ENCODE data around the gene ZNF736.

GRCh38 chr7:64359543-64359942 lies 45.8 kb downstream of the ZNF736 start:
- TF ChIP-seq CTCF (IDR thresholded peaks at IDR 0.05; ENCODE audit: insufficient read depth, low read depth, low read length) (no peak), EZH2 (IDR thresholded peaks at IDR 0.05; ENCODE audit: insufficient read depth, low read length) (no peak)
